ENCODE results near the gene CD59.

DNA sequence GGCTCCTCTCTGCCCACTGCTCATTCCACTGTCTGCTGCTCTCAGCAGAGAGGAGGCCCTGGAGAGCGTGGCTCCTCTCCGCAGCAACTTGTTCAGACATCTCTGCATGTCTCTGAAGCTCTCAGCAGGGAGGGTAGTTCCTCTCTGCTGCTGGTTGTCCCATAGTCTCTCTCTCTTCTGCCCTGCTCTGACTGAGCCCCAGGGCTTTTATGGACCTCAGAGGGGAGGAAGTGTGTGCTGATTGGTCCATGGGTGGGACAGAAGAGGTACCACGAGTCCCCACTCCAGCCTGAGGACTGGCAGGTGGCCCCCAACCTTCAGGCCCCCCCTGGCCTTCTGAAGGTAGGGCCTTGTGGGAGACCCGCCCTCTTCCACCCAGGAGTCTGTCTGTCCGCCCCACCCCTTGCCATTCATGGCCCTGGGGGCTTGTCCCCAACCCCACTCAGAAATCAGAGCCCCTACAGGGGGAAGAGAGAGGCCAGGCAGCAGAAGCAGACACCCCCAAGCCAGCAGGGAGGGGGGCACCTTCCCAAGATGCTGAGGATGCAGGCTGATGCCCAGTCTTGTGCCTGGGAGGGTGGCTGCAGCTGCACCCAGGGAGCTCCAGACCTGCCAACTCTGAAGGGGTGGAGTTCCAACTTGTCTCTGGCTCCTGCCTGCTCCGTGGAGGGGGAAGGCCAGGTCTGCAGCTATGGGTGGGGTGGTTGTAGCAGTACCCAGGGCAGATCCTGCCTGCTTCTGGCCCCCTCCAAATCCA, 70.7 kb downstream of the CD59 start:
- TF ChIP-seq POLR2A (IDR thresholded peaks at IDR 0.05; ENCODE audit: low read depth, low read length): no peak
- TF ChIP-seq POLR2AphosphoS5 (IDR thresholded peaks at IDR 0.05; ENCODE audit: low read depth, low read length): no peak
- TF ChIP-seq TAF1 (IDR thresholded peaks at IDR 0.05; ENCODE audit: borderline replicate concordance, low read depth, low read length): no peak
